ENCODE data around the gene NTRK3. TPM values are rescaled to one million over a fixed set of nuclear protein-coding genes. Genes with fewer than 3 reads are reported as not detected.

The NTRK3 gene
- total RNA-seq, 1 donor from 2014 or later = 3.5 TPM

DNA sequence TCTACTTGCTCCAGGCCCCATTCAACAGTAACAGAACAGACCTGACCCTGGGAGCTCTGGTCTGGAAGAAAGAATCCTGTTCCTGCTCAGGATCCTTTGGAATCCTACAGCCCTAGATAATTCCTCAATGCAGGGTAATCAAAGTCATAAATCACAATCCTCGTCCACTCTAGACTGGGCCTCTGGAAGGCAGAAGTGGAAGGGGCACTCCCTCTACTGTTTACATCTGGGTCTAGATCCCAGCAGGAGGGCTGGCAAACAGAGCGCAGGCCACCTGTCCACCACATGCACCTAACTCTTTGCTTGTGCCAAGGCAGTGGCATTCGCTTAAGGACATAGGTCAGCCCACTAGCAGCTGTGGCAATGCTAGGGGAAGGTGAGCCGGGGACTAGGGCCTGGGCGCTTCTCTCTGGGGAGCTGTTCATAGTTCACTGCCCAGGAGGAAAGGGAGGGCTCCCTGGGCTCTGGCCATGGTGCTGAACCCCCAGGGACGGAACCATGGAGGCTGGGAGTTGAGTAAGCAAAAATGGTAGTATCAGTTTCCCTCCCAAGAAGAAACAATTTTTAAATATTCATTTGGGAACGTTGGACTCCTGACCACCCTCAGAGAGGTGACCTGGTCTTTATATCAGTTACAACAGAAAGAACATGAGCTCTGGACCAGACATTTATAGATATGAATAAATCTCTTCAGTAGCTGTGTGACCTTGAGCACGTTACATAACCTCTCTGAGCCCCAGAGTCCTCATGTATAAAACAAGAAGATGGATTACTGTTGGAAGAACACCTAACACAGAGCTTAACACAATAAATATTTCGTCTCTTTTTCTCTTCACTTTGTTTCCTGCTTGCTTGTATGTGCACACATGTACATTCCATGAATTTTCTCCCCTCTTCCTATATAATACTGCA is 90.2 kb downstream of the NTRK3 start:
- H3K4me3 ChIP-seq = no peak overlapping the region
- DNase-seq = no peak

DNA sequence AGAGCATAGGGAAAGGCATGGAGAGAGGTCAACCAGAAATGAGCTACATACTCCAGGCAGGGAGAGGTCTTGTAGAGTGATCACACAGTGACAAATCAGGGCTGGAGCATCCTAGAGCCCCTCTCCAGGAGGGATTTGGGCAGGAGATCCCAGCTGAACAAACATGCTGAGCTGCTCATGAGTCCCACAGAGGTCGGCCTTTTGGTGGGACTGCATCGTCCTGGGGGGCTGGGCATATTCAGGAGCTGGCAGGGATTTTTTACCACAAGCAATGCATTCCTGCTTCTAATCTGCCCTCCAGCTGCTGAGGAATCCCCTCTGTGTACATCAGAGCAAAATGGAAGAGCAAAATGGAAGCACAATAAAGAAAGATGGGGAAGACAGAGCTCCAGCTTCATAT is 94.9 kb downstream of the NTRK3 start:
- H3K4me3 ChIP-seq = no peak overlapping the region
- TF ChIP-seq, protein P1, sequence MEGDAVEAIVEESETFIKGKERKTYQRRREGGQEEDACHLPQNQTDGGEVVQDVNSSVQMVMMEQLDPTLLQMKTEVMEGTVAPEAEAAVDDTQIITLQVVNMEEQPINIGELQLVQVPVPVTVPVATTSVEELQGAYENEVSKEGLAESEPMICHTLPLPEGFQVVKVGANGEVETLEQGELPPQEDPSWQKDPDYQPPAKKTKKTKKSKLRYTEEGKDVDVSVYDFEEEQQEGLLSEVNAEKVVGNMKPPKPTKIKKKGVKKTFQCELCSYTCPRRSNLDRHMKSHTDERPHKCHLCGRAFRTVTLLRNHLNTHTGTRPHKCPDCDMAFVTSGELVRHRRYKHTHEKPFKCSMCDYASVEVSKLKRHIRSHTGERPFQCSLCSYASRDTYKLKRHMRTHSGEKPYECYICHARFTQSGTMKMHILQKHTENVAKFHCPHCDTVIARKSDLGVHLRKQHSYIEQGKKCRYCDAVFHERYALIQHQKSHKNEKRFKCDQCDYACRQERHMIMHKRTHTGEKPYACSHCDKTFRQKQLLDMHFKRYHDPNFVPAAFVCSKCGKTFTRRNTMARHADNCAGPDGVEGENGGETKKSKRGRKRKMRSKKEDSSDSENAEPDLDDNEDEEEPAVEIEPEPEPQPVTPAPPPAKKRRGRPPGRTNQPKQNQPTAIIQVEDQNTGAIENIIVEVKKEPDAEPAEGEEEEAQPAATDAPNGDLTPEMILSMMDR (IDR thresholded peaks at IDR 0.05) = no peak
- H3K36me3 ChIP-seq = no peaks in the 10 kb centered on the region
- intact Hi-C loops (cut with DNase I) = no loop called here
- H3K27ac ChIP-seq = no peak overlapping the region
- H3K4me1 ChIP-seq = no peaks in the 10 kb centered on the region
- H3K27me3 ChIP-seq (ENCODE audit: low read depth) = no peaks in the 10 kb centered on the region
- DNase-seq = no peak
- H3K9me3 ChIP-seq = no peaks in the 10 kb centered on the region
- no peak for ATAC-seq

More for the DNA sequence above, 90.2 kb downstream of the NTRK3 start:
- TF ChIP-seq, protein P1 (IDR thresholded peaks at IDR 0.05) = no peak
- H3K36me3 ChIP-seq = no peaks in the 10 kb centered on the region
- H3K4me1 ChIP-seq = no peaks in the 10 kb centered on the region
- ATAC-seq = no peak
- no peak overlapping the region for H3K27ac ChIP-seq
- intact Hi-C loops (cut with DNase I) = no loop called here
- no peaks in the 10 kb centered on the region for H3K27me3 ChIP-seq (ENCODE audit: low read depth)
- H3K9me3 ChIP-seq = no peaks in the 10 kb centered on the region

- Histone ChIP-seq H3K36me3 (no peaks in the 10 kb centered on the region), H3K27me3 (ENCODE audit: low read depth) (no peaks in the 10 kb centered on the region), H3K27ac (no peak overlapping the region), H3K4me1 (no peaks in the 10 kb centered on the region), H3K4me3 (no peak overlapping the region), H3K9me3 (no peaks in the 10 kb centered on the region)
- ATAC-seq = no peak
- TF ChIP-seq, protein P1 (IDR thresholded peaks at IDR 0.05) = no peak
- no peak for DNase-seq
- intact Hi-C loops (cut with DNase I) = no loop called here
These were observed 101.2 kb downstream of the NTRK3 start for GRCh38 chr15:88155310-88155709.

DNA sequence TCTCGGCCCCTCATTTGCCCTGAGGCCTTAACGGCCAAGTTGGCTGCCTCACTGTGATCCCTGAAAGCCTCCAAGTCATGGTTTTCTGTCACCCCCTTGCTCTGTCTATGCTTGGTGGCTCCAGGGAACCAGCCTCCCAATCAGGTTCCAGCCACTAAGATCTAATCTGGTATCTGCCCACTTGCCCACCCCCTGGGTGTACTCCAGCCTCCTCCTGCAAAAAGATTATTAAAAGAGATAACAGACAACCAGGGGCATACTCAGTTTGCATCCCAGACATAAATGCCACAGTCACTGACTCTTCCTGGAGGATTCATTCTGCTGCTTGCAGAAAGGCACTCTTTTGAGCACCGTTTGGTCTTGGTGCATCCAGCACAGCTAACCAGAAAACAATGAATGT is 103.9 kb downstream of the NTRK3 start:
- TF ChIP-seq, protein P1 (IDR thresholded peaks at IDR 0.05) = no peak

DNA sequence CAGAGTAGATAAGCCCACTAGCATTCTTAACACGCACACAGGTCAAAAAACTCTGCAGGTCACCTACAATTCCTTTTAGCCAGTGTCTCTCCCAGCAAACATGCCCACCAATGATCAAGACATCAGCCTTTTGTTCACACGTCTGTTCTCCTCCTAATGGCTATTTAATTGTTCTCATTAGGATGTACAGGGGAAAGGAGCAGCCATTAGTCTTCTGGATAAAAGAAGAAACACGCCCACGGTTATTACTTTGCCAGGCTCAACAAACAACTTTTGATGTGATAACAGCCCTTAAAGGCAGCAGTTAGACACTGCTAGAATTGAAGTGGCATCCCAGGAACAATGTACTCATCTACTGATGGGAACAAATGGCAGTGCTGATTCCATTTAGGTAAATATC is 108.8 kb downstream of the NTRK3 start:
- intact Hi-C loops (cut with DNase I) = no loop called here
- H3K4me1 ChIP-seq = no peaks in the 10 kb centered on the region
- no peaks in the 10 kb centered on the region for H3K36me3 ChIP-seq
- ATAC-seq (no peak), DNase-seq (no peak)
- no peak overlapping the region for H3K27ac ChIP-seq
- H3K27me3 ChIP-seq (ENCODE audit: low read depth) = no peaks in the 10 kb centered on the region
- H3K4me3 ChIP-seq = no peak overlapping the region
- TF ChIP-seq, protein P1 (IDR thresholded peaks at IDR 0.05) = no peak
- H3K9me3 ChIP-seq = no peaks in the 10 kb centered on the region

More for the DNA sequence above, 103.9 kb downstream of the NTRK3 start:
- H3K4me3 ChIP-seq = no peak overlapping the region
- no peak overlapping the region for H3K27ac ChIP-seq
- no peaks in the 10 kb centered on the region for H3K9me3 ChIP-seq
- no peaks in the 10 kb centered on the region for H3K4me1 ChIP-seq
- no peaks in the 10 kb centered on the region for H3K27me3 ChIP-seq (ENCODE audit: low read depth)
- intact Hi-C loops (cut with DNase I) = no loop called here
- DNase-seq (no peak), ATAC-seq (no peak)
- H3K36me3 ChIP-seq = no peaks in the 10 kb centered on the region

Data from lower lobe of right lung (tissue), 2 donors.